HG03095 (cell line): ENCODE data around the gene SLC41A3.

ENCODE experiments used
- ATAC-seq: cut with Tn5 transposase; IDR thresholded peaks from one replicate; pipeline ENCODE4 v1.9.1; 2021; ENCODE audit warnings: moderate library complexity; ENCODE audit not compliant: unreplicated experiment

The SLC41A3 gene

DNA sequence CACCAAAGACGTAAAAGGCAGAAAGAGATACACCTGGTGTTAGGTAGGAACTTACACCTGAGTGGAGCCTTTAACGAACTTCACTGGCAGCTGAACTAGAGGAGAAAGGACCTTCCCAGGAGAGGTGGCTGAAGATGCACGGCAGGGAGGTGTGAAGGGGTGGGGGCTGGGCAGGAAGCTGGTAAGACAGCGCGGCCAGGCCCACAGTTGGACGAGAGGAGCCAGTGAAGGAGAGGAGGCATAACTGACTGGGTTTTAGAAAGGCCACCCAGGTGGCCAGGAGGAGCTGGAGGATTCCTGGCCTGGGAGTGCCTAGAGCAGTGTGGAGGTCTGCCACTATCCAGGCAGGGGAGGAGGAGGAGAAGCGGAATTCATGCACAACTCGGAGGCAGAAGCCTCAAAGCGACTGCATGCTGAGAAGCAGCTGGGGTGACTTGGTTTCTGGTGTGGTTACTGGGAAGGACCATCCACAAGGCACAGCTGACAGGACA is 51.9 kb downstream of the SLC41A3 start:
- ATAC-seq, result no peak

DNA sequence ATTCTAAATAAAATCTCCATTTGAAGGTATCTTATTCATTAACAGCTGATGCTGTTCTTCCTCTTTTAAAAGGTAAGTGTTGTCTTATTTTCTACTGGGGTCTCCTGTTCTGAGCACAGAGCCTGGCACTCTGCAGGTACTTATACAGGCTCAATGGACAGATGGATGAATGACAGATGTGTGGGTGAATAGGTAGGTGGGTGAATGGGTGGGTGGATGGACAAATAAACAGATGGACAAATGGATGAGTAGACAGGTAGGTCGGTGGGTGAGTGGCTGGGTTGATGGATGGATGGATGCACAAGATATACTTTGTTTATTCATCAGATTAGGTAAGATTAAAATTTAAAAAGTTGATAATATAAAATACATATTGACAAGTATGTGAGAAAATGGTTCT is 53.5 kb downstream of the SLC41A3 start:
- ATAC-seq, result no peak

DNA sequence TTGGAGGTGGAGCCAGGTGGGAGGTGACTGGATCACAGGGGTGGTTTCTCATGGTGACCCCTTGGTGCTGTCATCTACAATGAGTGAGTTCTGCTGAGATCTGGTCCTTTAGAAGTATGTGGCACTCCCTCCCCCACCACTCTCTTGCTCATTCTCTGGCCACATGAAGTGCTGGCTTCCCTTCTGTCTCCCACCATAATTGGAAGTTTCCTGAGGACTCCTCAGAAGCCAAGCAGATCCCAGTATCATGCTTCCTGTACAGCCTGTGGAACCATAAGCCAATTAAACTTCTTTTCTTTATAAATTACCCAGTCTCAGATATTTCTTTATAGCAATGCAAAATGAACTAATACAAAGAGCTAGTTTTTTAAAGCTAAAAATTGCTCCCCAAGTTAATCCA is 54.7 kb downstream of the SLC41A3 start:
- no peak for ATAC-seq

DNA sequence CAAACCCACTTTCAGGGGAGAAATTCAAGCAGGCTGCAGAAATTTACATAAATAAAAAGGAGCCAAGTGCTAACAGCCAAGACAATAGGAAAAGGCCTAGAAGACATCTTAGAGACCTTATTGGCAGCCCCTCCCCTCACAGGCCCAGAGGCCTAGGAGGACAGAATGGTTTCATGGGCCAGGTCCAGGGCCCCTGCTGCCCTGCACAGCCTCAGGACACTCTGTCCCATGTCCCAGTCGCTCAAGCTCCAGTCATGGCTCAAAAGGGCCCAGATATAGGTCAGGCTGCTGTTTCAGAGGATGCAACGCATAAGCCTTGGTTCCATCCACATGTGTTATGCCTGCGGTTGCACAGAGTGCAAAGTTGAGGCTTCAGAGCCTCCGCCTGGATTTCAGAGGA is 55.8 kb downstream of the SLC41A3 start:
- no peak for ATAC-seq

DNA sequence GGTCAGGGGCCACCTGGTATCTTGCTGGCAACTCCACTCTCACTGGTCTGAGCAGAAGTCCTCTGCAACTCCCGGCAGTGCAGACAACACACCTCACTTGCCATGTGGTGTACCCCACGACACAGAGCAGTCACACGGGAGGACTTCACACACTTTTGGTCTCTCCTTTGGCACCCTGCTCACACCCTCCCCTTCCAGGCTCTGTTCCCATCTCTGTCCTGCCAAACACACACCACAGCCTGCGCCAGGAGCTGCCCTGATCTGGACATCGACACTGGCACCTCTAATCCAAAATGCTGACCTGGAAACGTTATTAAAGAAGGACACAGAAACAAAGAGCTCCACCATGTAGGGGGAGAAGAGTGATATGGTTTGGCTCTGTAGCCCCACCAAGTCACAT is 57.2 kb downstream of the SLC41A3 start:
- ATAC-seq, result no peak

DNA sequence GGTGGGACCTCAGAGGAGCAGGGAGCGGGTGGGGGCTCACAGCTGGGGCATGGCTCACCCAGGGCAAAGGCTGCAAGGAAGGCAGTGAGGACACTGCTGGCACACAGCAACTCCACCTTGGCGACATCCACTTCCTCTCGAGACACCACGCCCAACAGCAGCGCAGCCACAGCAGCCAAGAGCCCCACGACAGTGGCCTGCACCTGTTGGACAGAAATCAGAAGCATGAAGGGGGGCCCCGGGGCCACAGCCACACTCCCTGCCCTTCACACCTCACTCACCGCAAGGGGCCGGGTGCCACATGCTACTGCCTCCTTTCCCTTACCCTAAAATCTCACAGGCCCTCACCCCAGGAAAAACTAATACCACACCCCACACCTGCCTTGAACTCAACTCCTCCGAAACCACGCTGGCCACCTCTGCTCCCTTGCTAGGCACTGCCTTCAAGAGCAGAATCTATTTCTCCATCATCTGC is 57.6 kb downstream of the SLC41A3 start:
- no peak for ATAC-seq

DNA sequence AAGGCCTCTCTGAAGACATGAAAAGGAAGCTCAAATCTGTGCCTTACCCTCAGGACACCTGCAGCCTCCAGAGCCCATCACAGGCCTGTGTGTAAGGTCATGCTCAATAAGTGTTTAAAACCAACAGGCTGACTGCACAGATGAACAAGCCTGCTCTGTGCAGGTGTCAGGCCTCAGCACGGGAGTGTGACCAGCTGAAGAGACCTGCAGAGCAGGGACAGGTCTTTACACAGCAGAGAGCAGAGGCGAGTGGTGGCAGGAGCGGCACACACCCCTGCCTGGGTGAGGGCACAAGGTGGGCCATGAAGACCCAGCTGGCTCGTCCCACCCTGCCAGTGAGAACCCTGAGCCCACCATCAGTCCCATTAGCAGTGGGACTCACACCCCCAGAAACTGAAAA is 58.1 kb downstream of the SLC41A3 start:
- ATAC-seq, result no peak

DNA sequence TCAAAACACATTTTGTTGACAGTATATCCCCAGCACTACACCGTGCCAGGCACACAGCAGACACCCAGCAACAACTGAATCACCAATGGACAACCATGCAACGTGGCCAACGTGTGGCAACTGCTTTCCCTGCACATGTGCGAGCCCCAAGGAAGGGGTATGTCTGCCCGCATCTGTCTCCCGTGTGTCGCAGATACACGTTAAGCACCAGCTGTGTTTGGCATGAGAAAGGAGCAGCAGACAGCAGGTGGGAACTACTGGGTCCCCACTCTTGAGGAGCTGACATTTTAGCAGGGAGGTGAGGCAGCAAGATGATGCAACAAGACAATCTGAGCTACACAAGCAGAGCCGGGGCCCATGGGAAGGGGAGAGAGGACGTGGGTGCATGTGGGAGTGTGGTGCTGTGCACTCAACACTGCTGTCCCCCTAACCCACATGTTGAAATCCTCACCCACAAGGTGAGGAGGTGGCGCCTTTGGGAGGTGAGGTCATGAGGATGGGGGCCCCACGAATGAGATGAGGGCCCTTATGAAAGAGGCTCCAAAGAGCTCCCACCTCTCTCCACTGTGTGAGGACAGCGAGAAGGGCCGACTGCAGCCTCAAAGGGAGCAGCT is 58.7 kb downstream of the SLC41A3 start:
- no peak for ATAC-seq

DNA sequence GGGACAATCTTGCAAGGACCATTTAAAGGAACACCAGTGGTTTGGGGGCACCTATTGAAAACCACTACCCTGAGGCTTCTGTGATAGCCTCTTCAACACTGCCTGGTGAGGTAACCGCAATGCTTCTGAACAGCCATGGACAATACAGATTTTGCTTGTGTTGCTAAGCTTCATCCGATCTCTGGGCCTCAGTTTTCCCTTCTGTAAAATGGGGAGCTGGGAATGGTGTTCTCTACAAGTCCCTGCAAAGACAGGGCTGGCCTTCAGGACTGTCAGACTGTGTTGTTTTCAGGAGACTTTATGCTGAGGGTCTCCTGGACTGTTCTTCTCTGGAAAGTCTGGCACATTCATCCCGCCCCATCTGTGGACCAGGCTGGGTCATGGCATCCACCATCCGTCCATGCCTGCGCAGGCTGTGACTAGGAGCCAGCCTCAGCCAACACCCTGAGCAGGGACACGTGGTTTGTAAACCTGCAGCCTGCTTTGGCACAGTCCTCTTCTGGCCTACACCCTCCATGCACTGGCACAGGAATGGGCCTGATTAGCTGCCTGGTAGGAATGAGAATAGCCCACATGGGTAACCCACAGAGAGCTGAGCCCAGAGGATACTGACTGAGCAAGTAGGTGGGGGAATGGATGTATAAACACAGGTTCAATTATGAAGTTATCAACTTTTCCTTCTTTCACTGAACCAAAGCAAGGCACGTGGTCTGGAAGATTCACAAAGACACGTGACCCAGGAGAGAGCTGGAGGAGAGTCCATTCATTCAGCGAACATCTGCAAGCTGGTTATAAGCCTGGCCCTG is 59.7 kb downstream of the SLC41A3 start:
- no peak for ATAC-seq

DNA sequence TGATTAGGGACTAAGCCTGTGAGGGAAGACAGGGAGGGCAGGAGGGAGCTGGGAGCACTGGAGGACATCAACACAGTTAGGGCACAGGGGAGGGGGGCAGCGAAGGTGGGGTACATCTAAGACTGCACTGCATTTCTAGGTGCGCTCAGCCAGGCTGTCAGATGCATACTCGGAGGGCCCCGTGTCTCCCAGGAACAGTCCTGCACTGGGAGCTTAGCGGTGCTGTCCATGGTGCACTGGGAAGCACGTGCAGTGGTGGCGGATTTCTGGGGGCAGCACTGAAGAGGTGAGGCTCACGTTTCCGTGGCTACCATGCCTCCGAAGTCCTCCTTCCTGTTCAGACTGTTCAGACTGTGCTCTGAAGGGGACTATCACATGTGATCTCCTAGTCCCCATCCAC is 60.5 kb downstream of the SLC41A3 start:
- ATAC-seq, result no peak

DNA sequence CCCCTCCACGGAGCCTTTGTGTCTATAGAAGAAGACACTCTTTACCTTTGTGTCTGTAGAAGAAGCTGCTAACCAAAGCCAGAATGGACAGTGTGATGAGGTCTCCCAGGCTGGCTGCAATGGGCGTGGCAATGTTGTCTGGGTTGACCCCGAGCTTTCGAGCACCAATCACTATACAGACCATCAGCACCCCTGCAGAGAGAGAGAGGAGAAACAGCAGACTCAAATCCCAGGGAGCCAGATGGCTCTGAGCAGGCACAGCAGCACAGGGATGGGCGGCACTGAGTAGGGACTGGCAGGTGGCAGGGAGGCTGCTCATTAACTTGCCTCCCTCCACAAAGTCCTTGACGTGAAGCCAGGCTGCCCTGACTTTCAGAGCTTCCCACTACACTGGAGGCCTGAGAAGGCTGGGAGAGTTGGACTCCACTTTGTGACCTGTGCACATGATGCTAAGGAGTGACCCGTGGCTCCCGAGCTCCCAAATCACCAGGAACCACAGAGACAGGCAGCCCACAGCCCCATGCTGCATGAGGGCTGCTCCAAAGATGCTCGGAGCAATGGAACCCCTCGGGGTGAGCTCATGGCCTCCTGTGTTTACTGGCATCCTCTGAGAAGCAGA is 61.1 kb downstream of the SLC41A3 start:
- ATAC-seq, result no peak

DNA sequence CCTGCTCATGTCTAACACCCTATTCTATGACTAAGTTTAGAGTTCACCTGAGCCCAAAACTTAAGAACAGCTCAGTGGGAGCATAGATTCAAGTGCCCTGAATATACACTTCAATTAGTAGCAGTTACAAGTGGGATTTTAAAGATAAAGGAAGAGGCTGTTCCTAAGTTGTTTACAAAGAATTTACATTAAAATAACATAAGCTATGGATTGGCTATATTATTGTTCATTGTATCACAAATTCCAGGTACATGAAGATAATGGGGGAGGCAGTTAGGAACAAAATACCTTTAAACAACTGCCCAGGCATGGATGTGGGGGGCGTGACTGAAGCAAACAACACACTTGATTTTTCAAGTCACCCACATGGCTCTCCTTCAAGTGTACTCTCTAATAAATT is 62.2 kb downstream of the SLC41A3 start:
- no peak for ATAC-seq

DNA sequence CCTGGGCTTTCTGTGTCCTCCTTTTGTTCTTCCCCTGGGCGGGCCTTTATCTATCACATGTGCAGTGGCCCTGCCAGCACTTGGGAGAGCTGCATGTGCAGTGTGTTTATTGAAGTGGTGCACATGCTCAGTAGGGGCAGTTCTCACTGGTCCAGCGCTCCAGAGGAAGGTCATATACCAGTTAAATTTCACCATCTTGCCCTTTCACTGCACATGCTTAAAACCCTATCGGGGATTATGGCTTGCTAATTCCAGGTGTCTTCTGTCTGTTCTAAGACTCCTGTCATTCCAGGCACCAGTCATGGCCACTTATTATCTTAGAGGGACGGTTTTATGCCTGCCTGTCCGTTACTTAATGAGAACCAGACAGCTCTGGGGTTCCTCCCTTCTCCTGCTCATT is 62.7 kb downstream of the SLC41A3 start:
- no peak for ATAC-seq

DNA sequence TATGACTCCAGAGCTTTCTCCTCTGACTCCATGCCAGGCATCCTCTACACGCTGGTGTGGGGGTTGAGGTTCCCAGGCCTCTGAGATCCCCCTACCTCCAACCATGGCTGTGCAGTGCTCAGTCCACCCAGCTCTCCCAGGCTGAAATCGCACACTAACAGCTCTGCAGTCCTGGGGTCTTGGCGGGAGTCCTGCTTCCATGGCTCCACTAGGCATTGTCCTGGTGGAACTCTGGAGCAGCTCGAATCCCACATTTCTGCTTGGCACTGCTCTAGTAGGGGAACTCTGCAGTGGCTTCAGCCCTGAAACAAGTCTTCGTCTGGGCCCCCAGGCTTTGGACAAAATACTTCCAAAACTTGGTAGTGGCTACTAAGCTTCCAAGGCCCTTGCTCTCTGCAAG is 64.2 kb downstream of the SLC41A3 start:
- no peak for ATAC-seq

DNA sequence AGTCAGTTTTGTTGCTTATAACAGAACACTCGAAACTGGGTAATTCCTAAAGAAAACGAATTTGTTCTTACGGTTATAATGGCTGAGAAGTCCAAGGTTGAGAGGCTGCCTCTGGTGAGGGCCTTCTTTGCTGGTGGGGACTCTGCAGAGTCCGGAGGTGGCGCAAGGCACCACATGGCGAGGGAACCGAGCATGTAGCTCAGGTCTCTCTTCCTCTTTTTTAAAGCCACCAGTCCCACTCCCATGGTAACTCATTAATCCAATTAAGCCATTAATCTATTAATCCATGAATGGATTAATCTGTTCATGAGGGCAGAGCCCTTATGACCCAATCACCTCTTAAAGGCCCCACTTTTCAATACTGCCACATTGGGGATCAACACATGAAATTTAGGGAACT is 64.9 kb downstream of the SLC41A3 start:
- no peak for ATAC-seq

DNA sequence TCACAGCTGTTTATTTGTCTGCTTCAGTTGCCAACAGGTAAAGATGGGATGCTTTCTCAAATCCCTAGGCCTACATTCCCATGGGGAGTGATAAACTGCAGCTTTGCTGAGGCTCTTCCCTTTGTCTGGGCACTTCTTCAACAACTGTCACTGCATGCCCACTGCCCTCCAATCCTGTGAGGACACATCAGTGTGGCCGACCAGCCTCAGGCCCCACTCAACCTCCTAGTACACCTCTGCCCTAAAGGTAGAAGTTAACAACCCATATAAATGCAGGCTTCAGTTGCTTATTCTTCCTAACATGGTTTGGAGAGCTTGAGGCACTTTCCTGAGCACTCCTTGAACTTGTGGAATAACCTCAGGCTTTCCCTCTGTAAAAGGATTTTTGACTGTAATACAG is 65.4 kb downstream of the SLC41A3 start:
- ATAC-seq, result no peak

DNA sequence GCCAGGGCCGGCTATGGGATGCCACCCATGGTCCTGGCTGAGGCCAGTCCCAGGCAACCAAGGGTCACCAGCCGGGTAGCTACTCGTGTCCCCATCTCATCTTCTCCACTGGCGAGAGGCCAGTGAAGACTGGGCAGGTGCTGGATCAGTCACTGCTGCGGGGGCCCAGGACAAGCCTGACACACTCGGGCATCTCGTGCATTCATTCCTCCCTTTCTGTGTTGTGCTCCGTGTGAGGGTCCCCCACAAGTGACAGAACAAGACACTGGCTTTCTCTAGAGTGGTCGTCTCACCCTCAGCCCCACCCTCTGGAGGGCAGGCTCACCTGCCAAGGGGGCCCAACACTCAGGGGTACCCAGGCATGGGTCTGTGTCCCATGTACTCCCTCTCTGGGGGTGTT is 66.6 kb downstream of the SLC41A3 start:
- no peak for ATAC-seq

DNA sequence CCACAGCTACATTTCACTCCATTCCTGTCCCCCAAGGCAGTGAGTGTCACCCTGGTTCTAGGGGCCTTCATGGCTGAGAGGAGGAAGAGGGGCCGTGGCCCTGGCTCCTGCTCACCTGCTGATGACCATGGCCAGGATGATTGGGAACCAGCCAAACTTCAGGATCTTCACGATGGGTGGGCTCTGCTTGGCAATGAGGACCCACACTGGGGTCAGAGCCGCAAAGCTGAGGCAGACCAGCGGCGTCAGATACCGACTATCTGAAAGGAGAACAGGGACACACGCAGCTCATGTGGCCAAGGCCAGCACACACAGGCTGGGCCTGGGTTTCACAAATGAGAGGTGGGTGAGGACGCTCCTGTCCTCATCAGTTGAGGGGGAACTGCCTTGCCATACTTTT is 67.3 kb downstream of the SLC41A3 start:
- no peak for ATAC-seq

DNA sequence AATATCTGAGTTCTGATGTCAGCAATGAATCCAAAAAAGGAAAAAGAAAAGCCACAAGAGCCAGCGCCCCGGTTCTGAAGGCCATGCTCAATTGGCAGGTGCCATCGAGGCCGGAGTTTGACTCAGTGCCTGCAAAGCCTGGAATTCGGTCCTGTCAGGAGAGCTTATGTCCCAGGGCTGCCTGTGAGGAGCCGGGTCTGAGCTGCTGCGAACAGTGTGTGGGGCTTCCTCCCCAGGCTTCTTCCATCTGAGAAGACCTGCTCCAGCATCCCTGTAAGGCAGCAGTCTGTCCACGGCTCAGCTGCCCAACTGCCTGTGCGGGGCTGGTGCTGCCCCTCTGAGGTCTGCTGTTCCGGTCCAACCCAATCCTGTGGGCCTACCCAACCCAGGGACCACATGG is 68.8 kb downstream of the SLC41A3 start:
- ATAC-seq, result no peak

DNA sequence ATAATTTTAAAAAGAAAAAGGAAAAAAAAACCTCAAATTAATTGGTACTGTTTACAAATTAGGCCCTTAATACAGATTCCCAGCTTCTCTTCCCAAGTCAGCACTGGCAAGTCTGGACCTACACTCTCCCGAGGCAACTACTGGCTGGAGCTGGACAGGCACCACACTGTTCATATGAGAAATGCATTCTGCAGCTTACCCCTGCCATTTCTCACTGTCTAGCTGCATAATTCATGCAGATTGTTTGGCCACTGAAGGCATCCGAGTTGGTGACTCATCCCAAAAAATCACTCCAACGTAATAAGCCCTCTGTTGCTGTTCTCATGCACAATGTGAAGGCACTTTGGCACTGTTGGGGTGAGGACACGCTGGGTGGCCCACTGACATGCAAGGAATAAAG is 69.7 kb downstream of the SLC41A3 start:
- ATAC-seq, result no peak

DNA sequence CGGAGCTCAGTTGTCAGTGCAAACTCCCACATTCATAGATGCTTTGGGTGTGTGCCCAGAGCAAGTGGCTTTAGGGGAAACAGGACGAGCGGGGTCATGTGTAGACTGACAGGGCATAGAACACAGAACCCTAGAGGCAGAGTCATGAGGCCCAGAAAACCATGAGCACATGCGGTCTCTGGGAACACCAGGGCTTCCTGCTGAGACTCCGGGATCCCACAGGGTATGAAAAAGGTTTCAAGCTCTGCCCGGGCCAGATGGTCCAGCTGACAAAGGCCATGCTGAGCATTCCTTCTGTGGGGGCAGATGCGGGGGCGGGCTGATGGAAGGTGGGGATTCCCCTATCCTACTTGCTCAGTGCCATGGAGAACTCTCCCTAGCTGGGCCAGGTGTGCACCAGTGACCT is 70.2 kb downstream of the SLC41A3 start:
- ATAC-seq, result no peak

DNA sequence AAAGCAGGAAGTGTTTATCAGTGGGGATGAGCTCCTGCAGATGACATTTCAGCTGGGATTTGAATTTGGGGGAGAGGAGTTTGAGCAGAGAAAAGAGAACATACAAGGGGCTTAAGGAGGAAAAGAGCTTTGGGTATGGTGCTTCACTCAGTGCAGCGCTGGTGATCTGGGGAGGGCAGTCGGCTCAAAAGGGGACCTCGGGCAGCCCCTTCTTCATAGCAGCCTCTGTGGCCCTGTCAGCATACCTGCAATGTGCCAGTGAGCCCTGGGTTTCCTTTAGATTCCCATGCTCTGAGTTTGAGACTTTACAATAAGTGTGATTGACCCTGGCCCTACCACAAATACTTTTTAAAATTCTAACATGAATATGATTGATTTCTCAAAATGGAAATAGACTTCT is 74.7 kb downstream of the SLC41A3 start:
- no peak for ATAC-seq
